HG03460 (cell line): ENCODE data around the gene PZP.

Source experiments
- ATAC-seq: cut with Tn5 transposase; IDR thresholded peaks from one replicate; pipeline ENCODE4 v1.9.1; 2021; ENCODE audit not compliant: unreplicated experiment

Gene PZP

GRCh38 chr12:9104767-9105423 is 103.3 kb downstream of the PZP start:
- no peak for ATAC-seq

- no peak for ATAC-seq
Observed at GRCh38 chr12:9104087-9104486, 104.1 kb downstream of the PZP start.

GRCh38 chr12:9103050-9103849 is 104.9 kb downstream of the PZP start:
- ATAC-seq = no peak

- no peak for ATAC-seq
Observed at GRCh38 chr12:9101018-9101687, 107.0 kb downstream of the PZP start.

- ATAC-seq = no peak
Observed at GRCh38 chr12:9099552-9100190, 108.5 kb downstream of the PZP start.
